Activated T-cell treated with anti-CD3 and anti-CD28 coated beads for 24 hours (primary cell): ENCODE data around the gene MSH4.
"Not testable (repeated sequence)": the region's sequence is repeated elsewhere in the genome, so short reads cannot be mapped to it uniquely, and the experiment has no call there.

ENCODE experiments used
- DNase-seq: peaks from one replicate; pipeline ENCODE4 v3.0.0-alpha.2; 2020; ENCODE audit warnings: low read depth

MSH4 gene

DNA sequence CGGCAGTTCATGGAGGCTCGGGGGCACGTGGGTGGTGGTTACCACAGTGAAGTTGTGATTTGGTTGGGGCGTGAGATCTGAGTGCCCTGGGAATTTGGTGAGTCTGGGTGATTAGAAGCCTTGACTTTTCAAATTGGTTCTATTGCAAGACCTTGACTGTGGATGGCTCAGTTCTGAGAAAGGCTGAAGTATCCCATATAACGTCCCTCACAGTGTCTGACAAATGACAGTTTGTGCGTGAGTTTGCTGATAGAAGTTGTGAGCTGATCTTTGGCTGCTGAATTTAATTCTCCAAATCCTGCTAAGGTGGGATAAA, 549 bp downstream of the MSH4 start:
- DNase-seq, result no peak

DNA sequence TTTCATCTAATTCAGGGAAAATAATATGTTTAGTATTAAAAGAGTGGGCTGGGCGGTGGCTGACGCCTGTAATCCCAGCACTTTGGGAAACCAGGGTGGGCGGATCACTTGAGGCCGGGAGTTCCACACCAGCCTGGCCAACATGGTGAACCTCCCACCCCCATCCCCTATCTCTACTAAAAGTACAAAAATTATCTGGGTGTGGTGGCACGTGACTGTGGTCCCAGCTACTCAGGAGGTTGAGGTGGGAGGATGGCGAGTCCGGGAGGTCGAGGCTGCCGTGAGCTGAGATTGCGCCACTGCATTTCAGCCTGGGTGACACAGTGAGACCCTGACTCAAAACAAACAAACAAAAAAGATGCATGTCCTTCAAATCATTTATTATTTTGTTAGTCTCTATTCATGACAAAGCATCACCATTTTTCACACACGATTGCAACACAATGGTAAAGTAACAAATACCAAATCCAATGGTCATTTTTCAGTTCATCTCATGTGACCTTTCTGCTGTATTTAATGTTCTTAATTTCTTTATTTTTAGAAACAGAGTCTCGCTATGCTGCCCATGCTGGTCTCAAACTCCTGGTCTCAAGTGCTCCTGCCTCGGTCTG, 1.0 kb downstream of the MSH4 start:
- DNase-seq, result no peak

DNA sequence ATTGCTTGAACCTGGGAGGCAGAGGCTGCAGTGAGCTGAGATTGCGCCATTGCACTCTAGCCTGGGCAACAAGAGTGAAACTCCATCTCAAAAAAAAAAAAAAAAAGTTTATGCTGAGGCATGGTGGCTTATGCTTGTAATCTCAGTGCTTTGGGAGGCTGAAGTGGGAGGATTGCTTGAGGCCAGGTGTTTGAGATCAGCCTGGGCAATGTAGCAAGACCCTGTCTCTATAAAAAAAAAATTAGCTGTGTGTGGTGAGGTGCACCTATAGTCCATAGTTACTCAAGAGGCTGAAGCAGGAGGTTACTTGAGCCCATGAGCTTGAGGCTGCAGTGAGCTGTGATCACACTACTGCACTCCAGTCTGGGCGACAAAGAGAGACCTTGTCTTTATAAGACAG, 4.8 kb downstream of the MSH4 start:
- not testable (repeated sequence) for DNase-seq

DNA sequence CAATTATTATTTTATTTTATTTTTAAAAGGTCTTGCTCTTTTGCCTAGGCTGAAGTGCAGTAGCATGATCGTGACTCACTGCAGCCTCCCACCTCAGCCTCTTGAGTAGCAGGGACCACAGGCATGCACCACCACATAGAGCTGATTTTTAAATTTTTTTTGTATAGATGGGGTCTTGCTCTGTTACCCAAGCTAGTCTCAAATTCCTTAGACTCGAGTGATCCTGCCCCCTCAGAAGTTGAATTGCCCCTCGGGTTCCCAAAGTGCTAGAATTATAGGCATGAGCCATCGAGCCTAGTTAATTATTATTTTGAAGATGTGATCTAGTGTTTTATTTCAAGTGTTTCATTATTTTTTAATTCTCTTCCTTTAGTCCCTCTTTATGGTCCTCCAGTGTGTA, 12.2 kb downstream of the MSH4 start:
- no peak for DNase-seq

DNA sequence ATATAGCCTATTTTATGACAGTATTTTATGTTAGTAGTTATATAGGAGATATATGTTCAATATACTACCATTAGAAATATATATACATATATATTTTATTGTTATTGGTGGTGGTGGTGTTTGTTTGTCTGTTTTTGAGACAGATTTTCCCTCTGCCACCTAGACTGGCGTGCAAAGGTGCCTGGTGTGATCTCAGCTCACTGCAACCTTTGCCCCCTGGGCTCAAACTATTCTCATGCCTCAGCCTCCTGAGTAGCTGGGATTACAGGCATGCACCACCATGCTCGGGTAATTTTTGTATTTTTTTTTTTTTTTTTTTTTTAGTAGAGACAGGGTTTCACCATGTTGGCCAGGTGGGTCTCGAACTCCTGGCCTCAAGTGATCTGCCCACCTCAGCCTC, 13.4 kb downstream of the MSH4 start:
- DNase-seq, result not testable (repeated sequence)

DNA sequence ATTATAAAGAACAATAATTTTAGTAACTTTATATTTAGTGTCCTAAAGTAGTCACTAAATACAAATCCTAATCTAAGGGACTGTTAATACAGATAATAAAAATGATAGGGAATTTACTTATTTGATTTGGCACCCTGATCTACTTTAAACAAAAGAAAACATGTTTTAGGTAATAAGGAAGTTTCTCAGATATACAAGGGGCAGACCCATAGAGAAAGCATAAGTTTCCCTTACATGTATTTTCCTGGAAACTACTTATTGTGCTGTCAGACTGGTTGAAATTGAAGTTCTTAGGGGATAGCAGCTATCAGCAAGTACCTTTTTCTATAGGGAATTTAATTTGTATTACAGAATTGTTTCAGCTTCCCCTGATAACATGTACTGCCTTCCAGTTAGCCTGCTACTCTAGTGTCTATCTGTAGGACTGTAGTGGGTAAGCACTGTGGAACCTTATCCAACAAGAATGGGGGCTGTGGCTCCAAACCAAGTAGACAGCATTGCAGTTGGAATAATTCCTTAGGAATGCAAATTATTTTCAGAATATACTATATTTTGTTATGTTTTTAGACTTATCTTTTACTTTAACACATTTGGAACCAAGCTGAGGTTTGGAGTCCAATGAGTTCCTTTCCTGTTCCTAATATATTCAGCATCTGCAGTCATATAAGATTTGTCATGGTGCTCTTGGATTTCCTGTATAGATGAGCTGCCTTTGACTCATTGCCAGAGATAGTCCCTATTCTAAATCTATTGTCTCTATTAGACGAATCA, 14.7 kb downstream of the MSH4 start:
- DNase-seq, result no peak

DNA sequence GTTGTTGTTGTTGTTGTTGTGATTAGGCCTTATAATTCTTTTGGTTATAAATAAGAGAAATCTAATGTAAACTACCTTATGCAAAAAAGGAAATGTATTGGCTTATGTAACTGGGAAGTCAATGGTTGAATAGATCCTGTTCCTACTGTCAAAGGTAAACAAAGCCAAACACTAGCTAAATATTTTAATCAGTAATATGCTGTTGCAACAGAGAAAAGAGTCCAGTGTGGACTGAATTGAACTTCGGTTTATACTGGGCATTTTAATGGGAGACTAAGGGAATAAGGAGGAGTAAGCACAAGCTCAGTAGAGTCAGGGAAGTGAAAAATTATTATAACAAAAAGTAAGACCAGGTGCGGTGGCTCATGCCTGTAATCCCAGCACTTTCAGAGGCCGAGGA, 15.4 kb downstream of the MSH4 start:
- no peak for DNase-seq

DNA sequence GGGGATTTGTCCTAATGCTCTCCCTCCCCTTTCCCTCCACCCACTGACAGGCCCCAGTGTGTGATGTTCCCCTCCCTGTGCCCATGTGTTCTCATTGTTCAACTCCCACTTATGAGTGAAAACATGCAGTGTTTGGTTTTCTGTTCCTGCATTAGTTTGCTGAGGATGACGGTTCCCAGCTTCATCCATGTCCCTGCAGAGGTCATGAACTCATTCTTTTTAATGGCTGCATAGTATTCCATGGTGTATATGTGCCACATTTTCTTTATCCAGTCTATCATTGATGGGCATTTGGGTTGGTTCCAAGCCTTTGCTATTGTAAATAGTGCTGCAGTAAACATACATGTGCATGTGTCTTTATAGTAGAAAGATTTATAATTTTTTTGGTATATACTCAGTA, 26.9 kb downstream of the MSH4 start:
- DNase-seq, result not testable (repeated sequence)

DNA sequence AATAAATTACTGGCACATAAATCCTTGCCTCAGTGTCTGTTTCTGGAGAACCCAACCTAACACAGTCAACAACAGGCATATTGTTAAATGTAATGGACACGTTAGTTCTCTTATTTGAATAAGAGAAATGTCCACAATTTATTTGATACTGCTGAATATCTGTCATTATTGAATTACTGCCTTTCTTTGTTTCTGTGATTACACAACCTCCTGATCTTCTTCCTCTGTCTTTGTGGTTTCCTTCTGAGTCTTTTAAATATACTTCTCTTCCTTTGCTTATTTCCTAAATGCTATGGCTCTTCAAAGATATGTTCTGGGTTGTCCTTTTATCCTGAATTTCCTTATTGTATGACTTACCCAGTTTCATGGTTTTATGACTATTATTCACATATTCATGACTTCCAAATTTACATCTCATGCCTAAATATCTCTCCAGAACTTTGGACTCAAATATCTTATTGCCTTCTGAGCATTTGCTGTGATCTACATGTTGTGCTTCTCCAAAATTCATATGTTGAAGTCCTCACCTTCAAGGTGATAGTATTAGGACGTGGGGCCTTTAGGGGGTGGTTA, 39.9 kb downstream of the MSH4 start:
- no peak for DNase-seq

DNA sequence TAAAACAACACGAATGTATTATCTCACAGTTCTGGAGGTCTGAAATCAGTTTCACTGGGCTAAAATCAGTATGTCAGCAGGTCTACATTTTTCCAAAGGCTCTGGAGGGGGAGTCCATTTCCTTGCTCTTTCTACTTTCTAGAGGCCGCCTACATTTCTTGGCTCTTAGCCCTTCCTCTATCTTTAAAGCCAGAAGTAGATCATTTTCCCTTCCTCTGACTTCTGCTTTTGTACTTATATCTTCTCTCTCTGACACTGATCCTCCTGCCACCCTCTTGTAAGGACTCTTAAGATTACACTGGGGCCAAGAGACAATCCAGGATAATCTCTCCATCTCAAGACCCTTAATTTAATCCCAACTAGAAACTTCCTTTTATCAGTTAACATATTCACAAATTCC, 41.4 kb downstream of the MSH4 start:
- DNase-seq, result no peak

DNA sequence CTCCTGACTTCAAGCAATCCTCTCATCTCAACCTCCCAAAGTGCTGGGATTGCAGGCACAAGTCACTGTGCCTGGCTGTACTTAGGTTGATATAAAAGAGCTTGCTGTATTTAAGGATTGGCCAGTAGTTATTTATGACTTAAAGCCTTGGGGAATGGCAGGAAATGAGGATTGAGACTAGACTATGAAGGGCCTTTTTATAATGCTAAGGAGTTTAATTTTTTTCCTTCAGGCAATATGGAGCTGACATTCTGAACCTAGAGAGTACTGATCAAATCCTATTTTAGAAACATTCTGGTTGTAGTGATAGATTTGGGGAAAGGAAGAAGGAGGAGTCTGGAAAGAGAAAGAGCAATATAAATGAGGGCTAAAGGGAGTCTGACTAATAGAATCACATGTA, 44.7 kb downstream of the MSH4 start:
- no peak for DNase-seq

DNA sequence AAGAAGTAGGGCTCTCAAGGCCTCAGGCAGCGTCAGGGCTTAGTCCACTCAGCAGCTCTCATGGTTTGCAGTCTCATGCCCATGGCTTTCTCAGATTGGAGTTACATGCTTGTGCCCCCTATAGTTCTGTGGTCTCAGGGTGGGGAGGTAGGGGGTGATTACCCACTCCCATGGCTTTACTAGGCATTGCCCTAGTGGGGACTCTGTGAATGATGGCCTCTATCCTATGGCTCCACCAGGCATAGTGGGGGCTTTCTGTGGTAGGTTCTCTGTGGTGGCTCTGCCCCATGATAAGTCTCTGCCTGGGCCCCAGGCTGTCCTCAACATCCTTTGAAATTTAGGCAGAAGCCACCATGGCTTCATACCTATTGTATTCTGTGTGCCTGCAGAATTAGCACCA, 48.9 kb downstream of the MSH4 start:
- no peak for DNase-seq

DNA sequence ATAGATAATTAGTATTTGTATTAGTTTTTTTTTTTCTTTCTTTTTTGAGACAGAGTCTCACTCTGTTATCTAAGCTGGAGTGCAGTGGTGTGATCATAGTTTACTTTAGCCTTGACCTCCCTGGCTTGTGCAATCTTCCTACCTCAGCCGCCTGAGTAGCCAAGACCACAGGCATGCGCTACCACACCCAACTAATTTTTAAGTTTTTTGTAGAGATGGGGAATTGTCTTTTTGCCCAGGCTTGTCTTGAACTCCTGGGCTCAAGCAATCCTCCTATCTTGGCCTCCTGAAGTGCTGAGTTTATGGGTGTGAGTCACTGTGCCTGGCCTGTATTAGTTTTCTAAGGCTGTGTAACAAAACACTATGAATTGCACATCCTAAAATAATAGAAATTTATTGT, 58.3 kb downstream of the MSH4 start:
- DNase-seq, result no peak

DNA sequence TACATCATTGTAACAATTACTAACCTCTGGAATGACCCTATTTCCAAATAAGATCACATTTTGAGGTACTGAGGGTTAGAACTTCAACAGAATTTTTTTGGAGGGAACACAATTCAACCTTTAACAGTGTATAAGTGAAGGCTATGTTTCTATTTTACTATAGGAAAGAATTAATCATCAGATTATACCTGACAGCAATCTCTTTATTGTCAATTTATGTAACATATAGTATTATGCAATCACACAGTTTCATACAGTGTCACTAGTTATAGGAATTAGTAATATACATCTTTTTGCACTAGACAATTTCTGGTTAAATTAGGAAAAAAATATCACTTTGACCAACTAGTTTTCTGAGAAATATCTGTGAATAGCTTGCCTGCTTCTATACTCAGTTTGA, 59.1 kb downstream of the MSH4 start:
- no peak for DNase-seq

DNA sequence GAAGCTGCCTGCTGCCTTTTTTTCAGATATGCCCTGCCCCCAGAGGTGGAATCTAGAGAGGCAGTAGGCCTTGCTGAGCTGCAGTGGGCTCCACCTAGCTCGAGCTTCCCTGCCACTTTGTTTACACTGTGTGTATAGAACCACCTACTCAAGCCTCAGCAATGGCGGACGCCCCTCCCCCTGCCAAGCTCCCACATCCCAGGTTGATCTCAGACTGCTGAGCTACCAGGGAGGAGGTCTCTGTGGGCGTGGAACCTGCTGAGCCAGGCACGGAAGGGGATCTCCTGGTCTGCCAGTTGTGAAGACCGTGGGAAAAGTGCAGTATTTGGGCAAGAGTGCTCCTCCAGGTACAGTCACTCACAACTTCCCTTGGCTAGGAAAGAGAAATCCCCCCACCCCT, 65.1 kb downstream of the MSH4 start:
- no peak for DNase-seq

DNA sequence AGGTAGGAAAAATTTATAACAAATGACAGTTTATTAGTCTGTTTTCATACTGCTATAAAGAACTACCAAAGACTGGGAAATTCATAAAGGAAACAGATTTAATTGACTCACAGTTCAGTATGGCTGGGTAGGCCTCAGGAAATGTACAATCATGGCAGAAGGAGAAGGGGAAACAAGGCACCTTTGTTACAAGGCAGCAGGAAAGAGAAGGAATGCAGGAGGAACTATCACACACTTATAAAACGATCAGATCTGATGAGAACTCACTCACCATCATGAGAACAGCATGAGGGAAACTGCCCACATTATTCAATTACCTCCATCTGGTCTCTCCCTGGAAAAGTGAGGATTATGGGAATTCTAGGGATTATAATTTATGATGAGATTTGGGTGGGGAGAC, 74.3 kb downstream of the MSH4 start:
- no peak for DNase-seq

DNA sequence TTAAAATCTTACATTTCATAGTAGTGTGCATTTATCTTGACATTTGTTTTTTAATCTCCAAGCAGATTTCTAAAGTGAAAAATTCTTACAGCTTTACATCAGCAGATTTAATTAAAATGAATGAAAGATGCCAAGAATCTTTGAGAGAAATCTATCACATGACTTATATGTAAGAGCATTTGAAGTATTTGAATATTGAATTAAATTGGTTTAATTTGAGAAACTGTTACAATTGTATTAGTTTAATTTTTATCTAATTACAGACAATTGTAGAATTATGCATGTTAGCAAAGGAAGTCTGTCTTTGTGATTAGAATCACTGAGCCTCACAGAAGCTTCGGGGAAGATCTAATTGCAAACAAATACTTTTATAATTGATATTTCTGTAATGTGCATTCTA, 83.3 kb downstream of the MSH4 start:
- DNase-seq, result no peak

DNA sequence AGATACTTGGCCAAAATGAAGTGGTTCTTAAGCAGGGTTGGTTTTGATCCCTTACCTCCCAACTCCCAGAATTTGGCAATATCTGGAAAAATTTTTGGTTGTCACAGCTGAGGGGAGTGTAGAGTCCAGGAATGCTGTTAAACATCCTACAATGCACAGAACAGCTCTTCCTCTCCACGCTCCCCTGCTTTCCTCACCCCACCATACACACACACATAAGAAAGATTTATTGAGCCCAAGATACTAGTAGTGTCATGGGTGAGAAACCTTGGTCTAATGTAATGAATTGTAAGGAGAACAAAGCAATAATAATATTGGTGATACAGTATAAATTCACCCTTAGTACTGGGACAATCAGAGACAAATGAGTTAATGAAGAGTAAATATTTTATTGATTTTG, 87.8 kb downstream of the MSH4 start:
- no peak for DNase-seq

DNA sequence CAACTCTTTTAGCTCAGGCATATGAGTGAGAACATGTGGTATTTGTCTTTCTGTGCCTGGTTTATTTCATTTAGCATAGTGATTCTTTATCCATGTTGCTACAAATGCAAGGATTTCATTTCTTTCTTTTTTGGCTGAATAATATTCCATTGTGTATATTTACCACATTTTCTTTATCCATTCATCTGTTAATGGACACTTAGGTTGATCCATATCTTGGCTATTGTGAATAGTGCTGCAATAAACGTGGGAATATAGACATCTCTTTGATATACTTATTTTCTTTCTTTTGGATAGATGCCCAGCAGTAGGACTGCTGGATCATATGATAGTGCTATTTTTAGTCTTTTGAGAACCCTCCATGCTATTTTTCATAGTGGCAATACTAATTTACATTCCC, 104.7 kb downstream of the MSH4 start:
- no peak for DNase-seq

DNA sequence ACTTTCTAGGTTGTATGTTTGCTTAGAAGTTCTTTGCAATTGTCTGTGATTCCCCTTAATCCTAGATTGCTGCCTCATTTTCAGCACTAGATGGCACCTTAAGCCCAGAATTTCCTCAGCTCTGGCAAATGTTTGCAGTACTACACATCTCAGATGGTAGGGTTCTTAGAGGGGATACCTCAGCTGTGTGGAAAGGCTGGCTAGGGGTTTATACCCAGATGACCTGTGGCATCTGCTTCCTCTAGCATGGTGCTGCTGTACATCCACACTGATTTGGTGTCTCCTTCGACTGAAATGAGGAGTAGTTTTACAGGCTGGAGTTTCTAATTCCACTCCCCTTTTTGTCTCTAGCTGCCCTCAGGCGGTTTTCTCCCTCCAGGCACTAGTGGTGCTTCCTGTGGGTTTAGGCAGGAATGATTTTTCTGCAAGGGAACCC, 112.1 kb downstream of the MSH4 start:
- DNase-seq, result no peak

DNA sequence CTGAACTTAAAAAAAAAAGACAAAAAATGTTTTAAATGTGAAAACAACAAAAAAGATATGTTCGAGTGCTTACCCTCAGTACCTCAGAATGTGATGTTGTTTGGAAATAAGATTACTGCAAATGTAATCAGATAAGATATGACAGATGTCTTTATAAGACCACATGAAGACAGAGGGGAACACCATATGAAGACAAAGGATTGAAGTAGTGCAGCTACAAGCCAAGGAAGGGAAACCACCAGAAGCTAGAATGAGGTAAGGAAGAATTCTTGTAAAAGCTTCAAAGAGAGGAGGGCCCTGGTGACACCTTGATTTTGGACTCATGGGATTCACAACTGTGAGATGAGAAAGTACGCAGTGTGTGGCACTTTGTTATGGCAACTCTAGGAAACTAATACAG, 120.2 kb downstream of the MSH4 start:
- no peak for DNase-seq

DNA sequence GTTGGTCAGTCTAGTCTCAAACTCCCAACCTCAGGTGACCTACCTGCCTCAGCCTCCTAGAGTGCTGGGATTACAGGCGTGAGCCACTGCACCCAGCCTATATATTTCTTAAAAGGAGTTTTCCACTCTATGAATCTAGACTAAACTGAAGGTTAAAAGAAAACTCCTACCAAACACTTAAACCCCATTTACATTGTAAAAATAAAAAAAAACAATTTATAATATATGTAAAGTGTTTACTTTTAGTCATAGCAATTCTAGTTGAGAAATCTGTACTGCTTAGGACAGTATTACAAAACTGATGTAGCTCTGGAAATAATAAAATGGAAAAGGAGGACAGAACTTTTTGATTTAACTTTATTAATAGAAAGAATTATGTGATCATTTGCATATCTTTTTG, 126.0 kb downstream of the MSH4 start:
- DNase-seq, result no peak

DNA sequence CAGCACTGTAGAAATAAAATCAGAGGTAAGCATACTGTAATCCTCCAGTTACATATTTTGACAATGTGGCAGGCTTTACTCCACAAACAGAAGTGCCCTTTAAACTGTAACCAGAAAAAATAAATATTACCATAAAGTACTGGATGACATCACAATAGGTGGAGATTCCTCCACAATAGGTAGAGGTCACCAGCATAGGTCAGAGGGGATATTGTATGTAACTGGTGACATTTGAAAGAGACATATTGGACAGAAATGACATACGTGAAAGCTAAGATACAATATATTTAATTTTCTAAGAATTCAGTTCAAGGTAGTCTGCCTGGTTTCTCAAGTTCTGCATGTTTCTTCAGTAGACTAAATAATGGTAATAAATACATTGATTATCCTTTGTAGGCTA, 135.6 kb downstream of the MSH4 start, which contains the start of gene ASB17:
Gene ASB17 (minus strand): TSS at position 101 of the 400 bp plus-strand sequence. CDS start 113 bp downstream, outside the sequence.
- DNase-seq, result no peak

DNA sequence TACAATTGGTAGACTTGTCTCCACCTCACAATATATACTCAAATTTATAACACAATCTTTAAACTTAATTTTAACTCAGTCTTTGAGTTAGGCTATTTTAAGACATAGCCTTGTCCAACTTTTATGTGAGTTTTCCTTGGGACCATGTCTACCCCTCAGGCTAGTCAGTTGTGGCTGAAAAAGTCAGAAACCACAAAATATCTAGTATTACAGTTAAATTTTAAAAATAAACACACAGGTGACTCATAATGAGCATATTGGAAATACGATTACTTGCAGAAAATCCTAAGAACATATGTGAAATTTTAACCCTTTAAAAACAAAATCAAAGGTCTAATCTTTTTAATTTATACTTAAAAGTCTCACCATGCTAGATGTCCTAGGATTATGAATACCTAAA, 140.4 kb downstream of the MSH4 start:
- DNase-seq, result no peak
